Embryonic facial prominence (tissue), 1 donor: ENCODE results near the gene CELA2A.
"Not testable (repeated sequence)": the region's sequence is repeated elsewhere in the genome, so short reads cannot be mapped to it uniquely, and the experiment has no call there.

Experiments used
- DNase-seq: peaks from one replicate; pipeline ENCODE4 v3.0.0-alpha.2; 2016; ENCODE audit errors: extremely low spot score

CELA2A gene

GRCh38 chr1:15444468-15445389 is 11.8 kb upstream of the CELA2A start:
- no peak for DNase-seq

- no peak for DNase-seq
These were observed 11.0 kb upstream of the CELA2A start for GRCh38 chr1:15445390-15446122.

GRCh38 chr1:15446212-15446611 is 10.3 kb upstream of the CELA2A start:
- DNase-seq, result no peak

GRCh38 chr1:15448877-15449462 is 7.6 kb upstream of the CELA2A start:
- no peak for DNase-seq

- DNase-seq, result no peak
These were observed 7.0 kb upstream of the CELA2A start for GRCh38 chr1:15449567-15449966.

GRCh38 chr1:15451014-15451722 is 5.4 kb upstream of the CELA2A start:
- no peak for DNase-seq

- DNase-seq, result no peak
These were observed 4.3 kb upstream of the CELA2A start for GRCh38 chr1:15452216-15452615.

- DNase-seq, result no peak
These were observed 3.5 kb upstream of the CELA2A start for GRCh38 chr1:15452866-15453571.

- no peak for DNase-seq
These were observed 2.8 kb upstream of the CELA2A start for GRCh38 chr1:15453734-15454133.

- no peak for DNase-seq
These were observed 2.3 kb upstream of the CELA2A start for GRCh38 chr1:15454256-15454655.

GRCh38 chr1:15455522-15455921 is 1.0 kb upstream of the CELA2A start:
- no peak for DNase-seq

GRCh38 chr1:15457585-15457984 is 1.1 kb downstream of the CELA2A start:
- no peak for DNase-seq

- DNase-seq, result not testable (repeated sequence)
These were observed 1.9 kb downstream of the CELA2A start for GRCh38 chr1:15458388-15458787.

- DNase-seq, result no peak
These were observed 3.5 kb downstream of the CELA2A start for GRCh38 chr1:15459771-15460707.

GRCh38 chr1:15460708-15461095 is 4.2 kb downstream of the CELA2A start:
- DNase-seq, result no peak

GRCh38 chr1:15463064-15463800 is 6.7 kb downstream of the CELA2A start:
- DNase-seq, result not testable (repeated sequence)

- not testable (repeated sequence) for DNase-seq
These were observed 7.4 kb downstream of the CELA2A start for GRCh38 chr1:15463926-15464322.

- DNase-seq, result no peak
These were observed 9.1 kb downstream of the CELA2A start for GRCh38 chr1:15465674-15466073.

GRCh38 chr1:15466955-15467625 is 10.6 kb downstream of the CELA2A start:
- DNase-seq, result not testable (repeated sequence)
